Prostate gland (tissue), 2 donors: ENCODE data around the gene HIBADH. TPM values are rescaled to one million over a fixed set of nuclear protein-coding genes. Genes with fewer than 3 reads are reported as not detected.
"Not testable (repeated sequence)": the region's sequence is repeated elsewhere in the genome, so short reads cannot be mapped to it uniquely, and the experiment has no call there.

ENCODE experiments used
- DNase-seq: peaks from one replicate; pipeline ENCODE4 v3.0.0-alpha.2; 2019; ENCODE audit warnings: low spot score
- H3K27ac ChIP-seq, 2 donors: fragments of 200-600 bp; sonication (generic); 2 replicates each; pipeline ENCODE4 v1.5.1; 2017 to 2019
- H3K27me3 ChIP-seq: fragments of 200-600 bp; sonication (generic); replicated peaks from 2 replicates; pipeline ENCODE4 v1.5.1; 2019; ENCODE audit not compliant: insufficient read depth
- H3K36me3 ChIP-seq, 2 donors: fragments of 200-600 bp; sonication (generic); 1 replicate in 1 of 2; 2 replicates in 1 of 2; pipeline versions ENCODE4 v1.5.1 to v1.8.1; 2017 to 2019
- H3K4me1 ChIP-seq: fragments of 200-600 bp; sonication (generic); replicated peaks from 2 replicates; pipeline ENCODE4 v1.5.1; 2019
- H3K4me3 ChIP-seq, 2 donors: fragments of 200-600 bp; sonication (generic); 2 replicates each; pipeline ENCODE4 v1.5.1; 2017 to 2019
- H3K9me3 ChIP-seq: fragments of 200-600 bp; sonication (generic); 2 replicates; pipeline ENCODE4 v1.5.1; 2017
- POLR2A ChIP-seq: fragments of 450-650 bp; IDR thresholded peaks from one replicate; pipeline ENCODE4 v1.6.1; 2016; ENCODE audit warnings: antibody characterized with exemption, mild to moderate bottlenecking
- POLR2AphosphoS5 ChIP-seq: sonication (generic); formaldehyde crosslinking; IDR thresholded peaks from one replicate; pipeline ENCODE4 v1.6.1; 2017; ENCODE audit warnings: antibody characterized with exemption
- WGBS: methylation state at CpG from one replicate; pipeline ENCODE4 v1.1.5; 2018; 5-methylcytosine and 5-hydroxymethylcytosine counted together
- intact Hi-C: fragments of 100-400 bp; cut with DNase I; formaldehyde crosslinking; loops from one replicate; pipeline ENCODE4 v1.14.2; 2022
- total RNA-seq, 2 donors: library from RNA; depleted of rRNA; stranded (reverse); fragments of >200 nt; gene quantifications; one replicate each; pipeline ENCODE4 v1.1.0, GENCODE V29; 2016
- TF ChIP-seq, protein P1 (sequence below), 4 experiments: fragments of 200-600 bp in 2 of 4; fragments of 450-650 bp in 2 of 4; sonication (generic) in 2 of 4; IDR thresholded peaks; 1 replicate in 3 of 4; 2 replicates in 1 of 4; pipeline ENCODE4 v1.5.1; 2016 to 2019; ENCODE audit warnings: antibody characterized with exemption in 4 of 4, mild to moderate bottlenecking in 2 of 4, moderate library complexity in 2 of 4

Gene HIBADH
- total RNA-seq, 2 donors from 2014 or later: 78.2 to 80.5 TPM

- Histone ChIP-seq H3K9me3 (no peaks in the 10 kb centered on the region), H3K4me3 (no peak overlapping the region), H3K27ac (no peak overlapping the region), H3K27me3 (no peaks in the 10 kb centered on the region), H3K36me3 (no peaks in the 10 kb centered on the region), H3K4me1 (no peaks in the 10 kb centered on the region)
- DNase-seq: no peak
- intact Hi-C loops: no loop called here
- TF ChIP-seq POLR2AphosphoS5 (no peak), POLR2A (no peak)
- TF ChIP-seq, protein P1, sequence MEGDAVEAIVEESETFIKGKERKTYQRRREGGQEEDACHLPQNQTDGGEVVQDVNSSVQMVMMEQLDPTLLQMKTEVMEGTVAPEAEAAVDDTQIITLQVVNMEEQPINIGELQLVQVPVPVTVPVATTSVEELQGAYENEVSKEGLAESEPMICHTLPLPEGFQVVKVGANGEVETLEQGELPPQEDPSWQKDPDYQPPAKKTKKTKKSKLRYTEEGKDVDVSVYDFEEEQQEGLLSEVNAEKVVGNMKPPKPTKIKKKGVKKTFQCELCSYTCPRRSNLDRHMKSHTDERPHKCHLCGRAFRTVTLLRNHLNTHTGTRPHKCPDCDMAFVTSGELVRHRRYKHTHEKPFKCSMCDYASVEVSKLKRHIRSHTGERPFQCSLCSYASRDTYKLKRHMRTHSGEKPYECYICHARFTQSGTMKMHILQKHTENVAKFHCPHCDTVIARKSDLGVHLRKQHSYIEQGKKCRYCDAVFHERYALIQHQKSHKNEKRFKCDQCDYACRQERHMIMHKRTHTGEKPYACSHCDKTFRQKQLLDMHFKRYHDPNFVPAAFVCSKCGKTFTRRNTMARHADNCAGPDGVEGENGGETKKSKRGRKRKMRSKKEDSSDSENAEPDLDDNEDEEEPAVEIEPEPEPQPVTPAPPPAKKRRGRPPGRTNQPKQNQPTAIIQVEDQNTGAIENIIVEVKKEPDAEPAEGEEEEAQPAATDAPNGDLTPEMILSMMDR (IDR thresholded peaks at IDR 0.05): no peak
- 88% methylated on average over 6 of the region's 6 CpGs for WGBS
Observed at GRCh38 chr7:27639851-27640250, 22.8 kb downstream of the HIBADH start.

DNA sequence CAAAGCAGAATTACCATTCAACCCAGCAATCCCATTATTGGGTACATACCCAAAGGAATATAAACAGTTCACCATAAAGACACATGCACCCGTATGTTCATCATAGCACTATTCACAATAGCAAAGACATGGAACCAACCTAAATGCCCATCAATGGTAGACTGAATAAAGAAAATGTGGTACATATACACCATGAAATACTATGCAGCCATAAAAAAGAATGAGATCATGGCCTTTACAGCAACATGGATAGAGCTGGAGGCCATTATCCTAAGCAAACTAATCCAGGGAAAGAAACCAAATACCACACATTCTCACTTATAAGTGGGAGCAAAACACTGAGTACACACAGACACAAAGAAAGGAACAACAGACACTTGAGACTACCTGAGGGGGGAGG, 23.6 kb downstream of the HIBADH start:
- DNase-seq, H3K4me3 ChIP-seq, H3K27me3 ChIP-seq, H3K4me1 ChIP-seq, H3K9me3 ChIP-seq, intact Hi-C loops, H3K36me3 ChIP-seq, H3K27ac ChIP-seq: not testable (repeated sequence)
- WGBS: 96% methylated on average over 1 of the region's 1 CpG

DNA sequence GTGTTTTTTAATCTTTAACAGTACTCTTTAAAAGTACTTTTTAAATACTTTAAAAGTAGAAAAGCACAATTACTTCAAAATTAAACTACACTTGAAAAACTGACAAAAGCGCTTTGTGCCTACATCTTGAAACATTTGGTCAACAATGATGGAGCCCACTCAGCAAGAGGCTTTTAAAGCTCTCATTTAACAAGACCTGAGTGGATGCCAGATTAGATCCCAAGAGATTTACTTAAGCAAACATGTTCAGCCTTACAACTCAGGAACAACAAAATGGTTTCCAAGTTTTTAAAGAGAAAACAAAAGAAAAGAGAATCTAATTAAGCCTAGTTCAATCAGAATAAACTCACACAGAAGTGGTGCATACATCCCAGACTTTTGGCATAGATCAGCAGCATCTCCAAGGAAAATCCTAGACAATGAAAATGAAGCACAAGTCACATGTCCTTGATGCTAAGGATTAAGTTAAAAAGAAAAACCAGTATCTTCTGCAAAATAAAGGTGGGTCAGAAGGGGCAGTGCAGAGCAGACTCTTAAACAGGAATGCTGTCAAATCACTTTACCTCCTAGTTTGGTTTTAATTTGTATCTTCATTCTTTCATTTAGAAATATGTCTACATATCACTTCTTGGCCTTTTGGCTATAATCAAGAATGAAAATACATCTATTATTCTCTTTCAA, 26.2 kb downstream of the HIBADH start:
- H3K27ac ChIP-seq: no peak overlapping the region
- 42% methylated on average over 1 of the region's 1 CpG for WGBS
- H3K4me3 ChIP-seq: no peak overlapping the region
- H3K36me3 ChIP-seq: no peaks in the 10 kb centered on the region
- no peak for DNase-seq
- TF ChIP-seq POLR2AphosphoS5 (no peak), POLR2A (no peak)
- TF ChIP-seq, protein P1 (IDR thresholded peaks at IDR 0.05): no peak
- no peaks in the 10 kb centered on the region for H3K9me3 ChIP-seq
- intact Hi-C loops: no loop called here
- H3K27me3 ChIP-seq: no peaks in the 10 kb centered on the region
- no peaks in the 10 kb centered on the region for H3K4me1 ChIP-seq

GRCh38 chr7:27635728-27636127, 27.0 kb downstream of the HIBADH start:
- H3K4me3 ChIP-seq: no peak overlapping the region
- TF ChIP-seq POLR2A (no peak), POLR2AphosphoS5 (no peak)
- TF ChIP-seq, protein P1 (IDR thresholded peaks at IDR 0.05): no peak
- H3K36me3 ChIP-seq: no peaks in the 10 kb centered on the region
- WGBS: 48% methylated on average over 1 of the region's 1 CpG
- no peaks in the 10 kb centered on the region for H3K27me3 ChIP-seq
- DNase-seq: no peak
- no peak overlapping the region for H3K27ac ChIP-seq
- no peaks in the 10 kb centered on the region for H3K4me1 ChIP-seq
- intact Hi-C loops: no loop called here
- H3K9me3 ChIP-seq: no peaks in the 10 kb centered on the region

- Histone ChIP-seq H3K36me3 (no peaks in the 10 kb centered on the region), H3K9me3 (no peaks in the 10 kb centered on the region), H3K4me3 (no peak overlapping the region), H3K27ac (no peak overlapping the region), H3K4me1 (no peaks in the 10 kb centered on the region), H3K27me3 (no peaks in the 10 kb centered on the region)
- 74% methylated on average over 3 of the region's 3 CpGs for whole genome bisulfite sequencing
- DNase-seq: no peak
- TF ChIP-seq, protein P1 (IDR thresholded peaks at IDR 0.05): no peak
- no peak for TF ChIP-seq POLR2AphosphoS5
- no peak for TF ChIP-seq POLR2A
- intact Hi-C loops: no loop called here
Observed at GRCh38 chr7:27634671-27635493, 27.8 kb downstream of the HIBADH start.
